Raji (cell line): Measurements from ENCODE around the gene OR5K4.

Experiments used
- POLR2A ChIP-seq: IDR thresholded peaks from 2 replicates; pipeline ENCODE4 v1.6.1; 2011; ENCODE audit warnings: low read depth, low read length, control low read depth; ENCODE audit not compliant: insufficient read depth

Gene OR5K4

GRCh38 chr3:98350082-98350481 is 3.6 kb upstream of the OR5K4 start:
- no peak for TF ChIP-seq POLR2A

- no peak for TF ChIP-seq POLR2A
These were observed 5.6 kb downstream of the OR5K4 start for GRCh38 chr3:98359250-98359649.

DNA sequence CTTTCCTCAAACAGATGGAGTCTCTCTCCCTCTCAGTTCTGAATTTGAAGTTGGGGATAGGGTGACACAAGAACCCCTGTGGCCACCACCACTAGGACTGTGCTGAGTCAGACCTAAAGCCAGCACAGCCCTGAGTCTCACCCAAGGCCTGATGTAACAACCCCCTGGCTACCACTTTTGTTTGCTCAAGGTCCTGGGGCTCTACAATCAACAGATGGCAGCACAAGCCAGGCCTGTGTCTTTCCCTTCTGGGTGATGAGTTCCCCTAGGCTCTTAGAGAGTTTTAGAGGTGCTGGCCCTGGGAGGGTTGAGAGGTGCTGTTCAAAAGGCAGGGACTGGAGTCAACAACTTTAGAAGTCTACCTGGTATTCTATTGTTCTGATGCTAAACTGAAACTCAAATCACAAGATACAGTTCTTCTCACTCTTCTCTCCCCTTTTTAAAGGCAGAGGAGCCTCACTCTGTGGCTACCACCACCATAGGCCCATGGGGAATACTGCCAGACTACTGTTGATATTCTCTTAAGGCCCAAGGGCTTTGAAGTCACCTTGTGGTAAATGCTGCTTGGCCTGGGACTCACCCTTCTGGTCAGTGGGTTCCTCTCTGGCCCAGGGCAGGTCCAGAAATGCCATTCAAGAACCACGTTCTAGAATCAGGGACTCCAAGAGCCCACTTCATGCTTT is 6.5 kb downstream of the OR5K4 start:
- no peak for TF ChIP-seq POLR2A

DNA sequence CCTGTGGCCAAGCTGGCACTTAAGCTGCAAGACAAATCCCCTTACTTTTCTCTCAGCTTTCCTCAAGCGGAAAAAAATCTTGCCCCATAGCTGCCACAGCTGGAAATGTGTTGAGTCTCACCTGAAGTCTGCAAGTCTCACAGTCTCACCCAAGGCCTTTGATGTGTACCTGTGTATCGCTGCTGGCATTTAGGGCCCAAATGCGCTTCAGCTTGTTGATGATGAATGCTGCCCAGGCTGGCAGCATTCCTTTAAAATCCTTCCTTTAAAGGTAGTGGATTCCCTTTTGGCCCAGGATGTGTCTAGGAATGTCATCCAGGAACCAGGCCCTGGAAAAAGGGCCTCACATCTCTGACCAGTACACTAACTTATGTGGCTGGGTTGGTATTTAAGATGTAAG is 7.0 kb downstream of the OR5K4 start:
- TF ChIP-seq POLR2A: no peak

GRCh38 chr3:98361289-98361688 is 7.6 kb downstream of the OR5K4 start:
- no peak for TF ChIP-seq POLR2A

GRCh38 chr3:98367464-98368246 is 14.0 kb downstream of the OR5K4 start:
- no peak for TF ChIP-seq POLR2A

DNA sequence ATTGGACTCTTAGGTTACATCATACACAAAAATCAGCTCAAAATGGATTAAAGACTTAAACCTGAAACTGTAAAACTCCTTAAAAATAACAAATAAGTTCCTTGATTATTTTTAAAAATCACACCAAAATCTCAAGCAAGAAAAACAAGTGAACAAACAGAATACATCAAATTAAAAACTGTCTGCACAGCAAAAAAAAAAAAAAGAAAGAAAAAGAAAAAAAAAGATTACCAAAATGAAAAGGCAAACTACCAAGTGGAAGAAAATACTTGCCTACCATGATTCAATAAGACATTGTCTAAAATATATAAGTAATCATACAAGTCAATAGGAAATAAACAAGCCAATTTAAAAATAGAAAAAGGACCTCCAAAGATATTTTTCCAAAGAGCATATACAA is 17.5 kb downstream of the OR5K4 start:
- no peak for TF ChIP-seq POLR2A

- no peak for TF ChIP-seq POLR2A
These were observed 18.2 kb downstream of the OR5K4 start for GRCh38 chr3:98371853-98372252.

DNA sequence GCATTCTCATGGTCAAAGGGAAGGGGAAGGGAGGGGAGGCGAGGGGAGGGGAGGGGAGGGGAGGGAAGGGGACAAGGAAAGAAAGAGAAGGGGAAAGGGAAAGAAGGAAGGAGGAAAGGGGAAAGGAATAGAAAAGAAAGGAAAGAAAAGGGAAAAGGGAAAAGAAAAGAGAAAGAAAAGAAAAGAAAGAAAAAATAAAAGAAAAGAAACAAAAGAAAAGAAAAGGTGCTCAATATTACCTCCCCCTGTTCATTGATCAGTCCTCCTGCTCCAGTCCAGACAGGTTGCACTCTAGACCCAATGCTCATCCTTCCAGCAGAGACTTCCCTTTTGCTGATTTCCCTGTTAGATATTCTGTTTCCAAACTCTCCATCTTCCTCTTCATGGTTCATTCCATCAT is 18.8 kb downstream of the OR5K4 start:
- TF ChIP-seq POLR2A: no peak

GRCh38 chr3:98376631-98377030 is 23.0 kb downstream of the OR5K4 start:
- no peak for TF ChIP-seq POLR2A

- TF ChIP-seq POLR2A: no peak
These were observed 34.5 kb downstream of the OR5K4 start for GRCh38 chr3:98388147-98388546.

DNA sequence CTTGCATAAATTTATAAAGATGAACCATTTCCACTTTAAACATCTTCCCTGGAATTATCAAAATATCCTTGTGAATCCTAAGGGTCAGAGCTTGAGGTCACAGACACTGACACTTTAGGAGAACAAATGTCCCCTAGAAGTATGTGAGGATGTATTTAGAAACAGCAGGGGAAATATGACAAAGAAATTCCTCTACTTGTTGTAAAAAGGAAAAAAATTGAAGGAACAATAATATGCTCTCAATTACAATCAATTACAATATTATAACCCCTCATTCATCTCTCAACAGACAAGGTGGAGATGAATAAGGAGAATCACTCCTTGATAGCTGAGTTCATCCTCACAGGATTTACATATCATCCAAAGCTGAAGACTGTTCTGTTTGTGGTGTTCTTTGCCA is 36.7 kb downstream of the OR5K4 start, which contains the start of gene OR5K3:
TSS of gene OR5K3 (plus strand) at position 301 of the 400 bp plus-strand sequence. CDS start at position 301, 0 bp downstream.
- TF ChIP-seq POLR2A: no peak

GRCh38 chr3:98395101-98395500 is 41.4 kb downstream of the OR5K4 start:
- TF ChIP-seq POLR2A: no peak

- TF ChIP-seq POLR2A: no peak
These were observed 44.9 kb downstream of the OR5K4 start for GRCh38 chr3:98398513-98398912.

DNA sequence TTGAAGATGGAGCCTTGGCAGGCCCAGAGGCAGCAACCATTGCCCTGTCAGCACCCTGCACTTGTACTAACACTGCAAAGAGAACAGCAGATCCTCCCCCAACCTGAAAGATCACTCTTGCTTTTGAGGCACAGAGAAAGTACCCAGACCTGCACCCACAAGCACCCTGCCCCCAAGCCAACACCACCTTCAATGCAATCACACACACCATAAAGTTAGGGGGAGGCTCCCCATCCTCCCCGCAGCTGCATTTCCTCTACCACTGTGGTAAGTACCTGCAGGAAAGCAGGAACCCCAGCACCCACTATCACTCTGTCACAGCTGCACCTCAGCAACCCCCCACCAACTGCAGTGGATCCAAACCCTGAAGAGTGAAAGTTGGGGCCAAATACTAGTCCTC is 48.9 kb downstream of the OR5K4 start:
- no peak for TF ChIP-seq POLR2A

- no peak for TF ChIP-seq POLR2A
These were observed 50.4 kb downstream of the OR5K4 start for GRCh38 chr3:98404010-98404409.
